ENCODE data around the gene C19orf33. TPM values are rescaled to one million over a fixed set of nuclear protein-coding genes. Genes with fewer than 3 reads are reported as not detected.

The C19orf33 gene
- total and polyA plus RNA-seq, 9 of the 15 experiments (the other 6 are each of a cell fraction or from before 2014, with no cell fraction given), result 3.2 TPM; not detected in 8

DNA sequence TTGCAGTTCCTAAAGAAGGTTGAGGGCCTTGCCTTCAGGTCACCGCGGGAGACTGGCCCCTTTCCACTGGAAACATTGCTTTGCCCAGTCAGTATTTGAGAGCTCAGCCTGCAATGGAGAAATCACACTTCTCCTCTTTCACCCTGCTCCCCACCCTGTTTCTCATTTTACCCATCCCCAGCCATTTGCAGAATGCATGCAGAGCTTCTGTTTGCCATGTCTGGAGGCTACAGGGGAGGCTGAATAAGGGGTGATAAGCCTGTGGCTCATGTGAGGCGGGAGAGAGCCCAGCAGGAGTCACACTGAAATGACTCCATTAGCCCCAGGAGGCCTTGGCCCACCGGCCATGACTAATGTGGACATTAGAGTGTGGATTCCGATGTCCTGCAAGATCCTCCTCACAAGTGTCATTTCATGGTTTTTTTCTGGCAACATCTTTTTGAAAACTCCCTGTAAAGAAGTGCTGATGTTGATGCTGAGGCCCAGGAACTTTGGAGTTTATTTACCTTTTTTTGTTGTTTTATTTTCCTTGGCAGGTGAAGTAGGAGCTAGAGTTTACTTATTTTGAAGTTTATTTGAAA, 33.4 kb upstream of the C19orf33 start (continued):
- TF ChIP-seq, protein P1, sequence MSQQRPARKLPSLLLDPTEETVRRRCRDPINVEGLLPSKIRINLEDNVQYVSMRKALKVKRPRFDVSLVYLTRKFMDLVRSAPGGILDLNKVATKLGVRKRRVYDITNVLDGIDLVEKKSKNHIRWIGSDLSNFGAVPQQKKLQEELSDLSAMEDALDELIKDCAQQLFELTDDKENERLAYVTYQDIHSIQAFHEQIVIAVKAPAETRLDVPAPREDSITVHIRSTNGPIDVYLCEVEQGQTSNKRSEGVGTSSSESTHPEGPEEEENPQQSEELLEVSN (IDR thresholded peaks at IDR 0.05; ENCODE audit: borderline replicate concordance in 1 of 2, extremely low read depth in 1 of 2, insufficient read depth in 1 of 2, insufficient read length in 1 of 2, low read depth in 1 of 2, low read length in 1 of 2, poor library complexity in 1 of 2, severe bottlenecking in 1 of 2), result peak; percentile 33 to 62
- TF ChIP-seq HNRNPL (IDR thresholded peaks at IDR 0.05; ENCODE audit: low read depth, low read length), result no peak
- peak; percentile 41 for TF ChIP-seq PHF20 (IDR thresholded peaks at IDR 0.05; ENCODE audit: partially characterized antibody)
- TF ChIP-seq YY1 (IDR thresholded peaks at IDR 0.05; ENCODE audit: borderline replicate concordance in 1 of 3, control insufficient read depth in 1 of 3, extremely low read depth in 1 of 3, insufficient read depth in 3 of 3, insufficient read length in 1 of 3, insufficient replicate concordance in 2 of 3, low read depth in 1 of 3, low read length in 2 of 3), result peak in 2 of 3 experiments; percentile 77 to 87
- peak; percentile 34; the same call in 1 of the 2 replicates for TF ChIP-seq HMBOX1 (IDR thresholded peaks at IDR 0.05)
- peak; percentile 47 to 74 for TF ChIP-seq KDM1A (IDR thresholded peaks at IDR 0.05)
- peak in 1 of 2 experiments; percentile 45; a peak in 1 of 4 replicates for TF ChIP-seq ZMIZ1 (IDR thresholded peaks at IDR 0.05; ENCODE audit: low read depth in 2 of 2, low read length in 2 of 2)
- 0 out of 4 replicates have a peak, but pooled peaks of 1 of the 2 experiments have one; percentile 53 for TF ChIP-seq TEAD1 (CRISPR knock-in tag; IDR thresholded peaks at IDR 0.05)
- TF ChIP-seq, protein P2, sequence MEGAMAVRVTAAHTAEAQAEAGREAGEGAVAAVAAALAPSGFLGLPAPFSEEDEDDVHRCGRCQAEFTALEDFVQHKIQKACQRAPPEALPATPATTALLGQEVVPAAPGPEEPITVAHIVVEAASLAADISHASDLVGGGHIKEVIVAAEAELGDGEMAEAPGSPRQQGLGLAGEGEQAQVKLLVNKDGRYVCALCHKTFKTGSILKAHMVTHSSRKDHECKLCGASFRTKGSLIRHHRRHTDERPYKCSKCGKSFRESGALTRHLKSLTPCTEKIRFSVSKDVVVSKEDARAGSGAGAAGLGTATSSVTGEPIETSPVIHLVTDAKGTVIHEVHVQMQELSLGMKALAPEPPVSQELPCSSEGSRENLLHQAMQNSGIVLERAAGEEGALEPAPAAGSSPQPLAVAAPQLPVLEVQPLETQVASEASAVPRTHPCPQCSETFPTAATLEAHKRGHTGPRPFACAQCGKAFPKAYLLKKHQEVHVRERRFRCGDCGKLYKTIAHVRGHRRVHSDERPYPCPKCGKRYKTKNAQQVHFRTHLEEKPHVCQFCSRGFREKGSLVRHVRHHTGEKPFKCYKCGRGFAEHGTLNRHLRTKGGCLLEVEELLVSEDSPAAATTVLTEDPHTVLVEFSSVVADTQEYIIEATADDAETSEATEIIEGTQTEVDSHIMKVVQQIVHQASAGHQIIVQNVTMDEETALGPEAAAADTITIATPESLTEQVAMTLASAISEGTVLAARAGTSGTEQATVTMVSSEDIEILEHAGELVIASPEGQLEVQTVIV (CRISPR knock-in tag; IDR thresholded peaks at IDR 0.05; ENCODE audit: borderline replicate concordance), result no peak
- peak; percentile 52; the same call in 1 of the 2 replicates for TF ChIP-seq FOSL1 (tag; conservative IDR thresholded peaks at IDR 0.05)
- TF ChIP-seq SP1 (CRISPR knock-in tag; IDR thresholded peaks at IDR 0.05), result 0 out of 2 replicates have a peak, but pooled peaks have one; percentile 13
- TF ChIP-seq, protein P3, sequence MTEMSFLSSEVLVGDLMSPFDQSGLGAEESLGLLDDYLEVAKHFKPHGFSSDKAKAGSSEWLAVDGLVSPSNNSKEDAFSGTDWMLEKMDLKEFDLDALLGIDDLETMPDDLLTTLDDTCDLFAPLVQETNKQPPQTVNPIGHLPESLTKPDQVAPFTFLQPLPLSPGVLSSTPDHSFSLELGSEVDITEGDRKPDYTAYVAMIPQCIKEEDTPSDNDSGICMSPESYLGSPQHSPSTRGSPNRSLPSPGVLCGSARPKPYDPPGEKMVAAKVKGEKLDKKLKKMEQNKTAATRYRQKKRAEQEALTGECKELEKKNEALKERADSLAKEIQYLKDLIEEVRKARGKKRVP (CRISPR knock-in tag; IDR thresholded peaks at IDR 0.05), result no peak
- TF ChIP-seq BHLHE40 (IDR thresholded peaks at IDR 0.05; ENCODE audit: low read length), result peak; percentile 83
- peak; percentile 60; the same call in 1 of the 2 replicates for TF ChIP-seq CREM (IDR thresholded peaks at IDR 0.05; ENCODE audit: low read depth)

Data from K562 (cell line).